RPMI8226 (cell line): Measurements from ENCODE around the gene UGT3A2.
"Not testable (repeated sequence)": the region's sequence is repeated elsewhere in the genome, so short reads cannot be mapped to it uniquely, and the experiment has no call there.

Experiments used
- DNase-seq: peaks from one replicate; pipeline ENCODE4 v3.0.0-alpha.2; 2015

The UGT3A2 gene

GRCh38 chr5:36049949-36050348, 16.7 kb downstream of the UGT3A2 start:
- DNase-seq = no peak

- DNase-seq = no peak
Measured at GRCh38 chr5:36047384-36048160, 19.1 kb downstream of the UGT3A2 start.

- no peak for DNase-seq
Measured at GRCh38 chr5:36045895-36046294, 20.8 kb downstream of the UGT3A2 start.

- DNase-seq = no peak
Measured at GRCh38 chr5:36041537-36041845, 25.2 kb downstream of the UGT3A2 start.

GRCh38 chr5:36040651-36041536, 25.8 kb downstream of the UGT3A2 start:
- no peak for DNase-seq

GRCh38 chr5:36035696-36036095, 31.0 kb downstream of the UGT3A2 start:
- DNase-seq = no peak

- DNase-seq = not testable (repeated sequence)
Measured at GRCh38 chr5:36034536-36035134, 32.0 kb downstream of the UGT3A2 start.

GRCh38 chr5:36033486-36033885, 33.2 kb downstream of the UGT3A2 start:
- no peak for DNase-seq

- no peak for DNase-seq
Measured at GRCh38 chr5:36033047-36033446, 33.6 kb downstream of the UGT3A2 start.

- no peak for DNase-seq
Measured at GRCh38 chr5:36031223-36031622, 35.5 kb downstream of the UGT3A2 start.

- DNase-seq = no peak
Measured at GRCh38 chr5:36029914-36030313, 36.8 kb downstream of the UGT3A2 start.

- no peak for DNase-seq
Measured at GRCh38 chr5:36028816-36029465, 37.7 kb downstream of the UGT3A2 start.

- no peak for DNase-seq
Measured at GRCh38 chr5:36027711-36028110, 39.0 kb downstream of the UGT3A2 start.

- DNase-seq = no peak
Measured at GRCh38 chr5:36026706-36027465, 39.8 kb downstream of the UGT3A2 start.

GRCh38 chr5:36022246-36022645, 44.4 kb downstream of the UGT3A2 start:
- not testable (repeated sequence) for DNase-seq

GRCh38 chr5:36019584-36019983, 47.1 kb downstream of the UGT3A2 start:
- not testable (repeated sequence) for DNase-seq

GRCh38 chr5:36017622-36018021, 49.1 kb downstream of the UGT3A2 start:
- DNase-seq = no peak

GRCh38 chr5:36017004-36017403, 49.7 kb downstream of the UGT3A2 start:
- DNase-seq = no peak

- DNase-seq = no peak
Measured at GRCh38 chr5:36013182-36013581, 53.5 kb downstream of the UGT3A2 start.

GRCh38 chr5:36009698-36010097, 57.0 kb downstream of the UGT3A2 start:
- DNase-seq = no peak

- no peak for DNase-seq
Measured at GRCh38 chr5:36007366-36007765, 59.3 kb downstream of the UGT3A2 start.

- no peak for DNase-seq
Measured at GRCh38 chr5:36006163-36006562, 60.5 kb downstream of the UGT3A2 start.
